GM21737 (cell line): ENCODE measurements around the gene PHYKPL.
"Not testable (repeated sequence)": the region's sequence is repeated elsewhere in the genome, so short reads cannot be mapped to it uniquely, and the experiment has no call there.

Experiments
- ATAC-seq: cut with Tn5 transposase; IDR thresholded peaks from one replicate; pipeline ENCODE4 v1.9.1; 2021; ENCODE audit warnings: mild to moderate bottlenecking, moderate library complexity; ENCODE audit not compliant: unreplicated experiment

PHYKPL gene

GRCh38 chr5:178208540-178209227, 23.9 kb downstream of the PHYKPL start:
- ATAC-seq, result no peak

DNA sequence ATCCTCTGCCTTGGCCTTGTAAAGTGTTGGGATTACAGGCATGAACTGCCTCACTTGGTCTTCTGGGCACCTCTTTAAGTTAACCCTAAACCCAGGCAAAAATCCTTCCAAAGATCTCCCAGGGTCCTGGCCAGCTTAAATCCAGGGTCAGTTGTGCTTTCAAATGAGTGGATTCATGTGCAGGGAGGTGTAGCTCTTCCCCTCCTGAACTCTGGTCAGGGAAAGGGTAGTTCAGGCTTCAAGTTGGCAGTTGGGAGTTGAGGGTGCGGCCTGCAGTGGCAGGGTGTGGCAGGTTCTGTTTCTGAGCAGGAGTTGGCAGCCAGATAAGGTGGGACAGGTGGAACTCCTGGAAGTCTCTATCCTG, 24.7 kb downstream of the PHYKPL start:
- ATAC-seq, result no peak

- ATAC-seq, result no peak
Observed at GRCh38 chr5:178207183-178207916, 25.3 kb downstream of the PHYKPL start.

- ATAC-seq, result no peak
Observed at GRCh38 chr5:178206166-178207101, 26.2 kb downstream of the PHYKPL start.

DNA sequence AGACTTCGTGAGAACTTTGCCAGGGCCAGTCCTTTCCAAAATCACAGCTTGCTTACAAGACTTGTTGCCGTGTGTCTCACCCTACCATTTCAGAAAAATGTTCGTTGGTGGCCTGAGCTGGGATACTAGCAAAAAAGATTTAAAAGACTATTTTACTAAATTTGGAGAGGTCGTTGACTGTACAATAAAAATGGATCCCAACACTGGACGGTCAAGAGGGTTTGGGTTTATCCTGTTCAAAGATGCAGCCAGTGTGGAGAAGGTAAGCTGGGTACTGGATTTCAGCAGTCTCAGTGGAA, 26.9 kb downstream of the PHYKPL start:
- no peak for ATAC-seq

GRCh38 chr5:178204935-178205748, 27.5 kb downstream of the PHYKPL start:
- ATAC-seq, result peak; percentile 53

DNA sequence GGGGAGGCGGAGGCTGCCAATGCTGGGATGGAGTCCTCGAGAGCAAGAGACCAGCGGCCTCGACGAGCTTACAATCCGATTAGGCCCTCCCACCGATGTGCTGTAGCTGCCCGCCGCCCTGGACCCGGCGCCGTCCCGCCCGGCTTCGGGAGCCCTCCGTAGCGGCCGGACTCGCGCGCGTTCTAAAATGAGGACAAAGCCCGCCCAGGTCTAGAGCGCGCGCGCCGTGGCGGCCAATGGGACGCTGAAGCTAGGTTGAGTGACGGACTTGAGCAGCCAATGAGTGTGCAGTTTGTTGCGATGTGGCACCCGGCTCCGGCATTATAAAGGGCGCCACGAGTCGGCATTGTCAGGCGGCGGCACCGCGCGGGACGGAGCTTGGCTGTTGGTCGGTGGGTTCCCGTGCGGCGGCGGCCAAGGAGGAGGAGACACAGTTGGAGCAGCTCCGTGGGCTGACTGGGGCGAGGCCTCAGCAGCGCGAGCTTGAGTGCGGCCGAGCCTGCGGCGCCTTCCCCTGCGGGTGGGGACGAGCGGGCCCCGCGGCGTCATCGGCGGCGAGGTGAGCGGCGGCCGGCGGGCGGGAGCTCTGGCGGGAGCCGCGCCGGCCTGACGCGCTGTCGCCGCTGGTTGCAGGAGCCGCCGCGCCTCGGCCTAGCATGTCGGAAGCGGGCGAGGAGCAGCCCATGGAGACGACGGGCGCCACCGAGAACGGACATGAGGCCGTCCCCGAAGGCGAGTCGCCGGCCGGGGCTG, 28.2 kb downstream of the PHYKPL start, which contains the start of gene HNRNPAB:
TSS of gene HNRNPAB (plus strand) at position 352 of the 753 bp plus-strand sequence. CDS start at position 657, 305 bp downstream.
- peak; percentile 82 for ATAC-seq

- ATAC-seq, result no peak
Observed at GRCh38 chr5:178203670-178204181, 28.9 kb downstream of the PHYKPL start.

GRCh38 chr5:178202541-178202940, 30.1 kb downstream of the PHYKPL start:
- no peak for ATAC-seq

- no peak for ATAC-seq
Observed at GRCh38 chr5:178201927-178202235, 30.7 kb downstream of the PHYKPL start.

DNA sequence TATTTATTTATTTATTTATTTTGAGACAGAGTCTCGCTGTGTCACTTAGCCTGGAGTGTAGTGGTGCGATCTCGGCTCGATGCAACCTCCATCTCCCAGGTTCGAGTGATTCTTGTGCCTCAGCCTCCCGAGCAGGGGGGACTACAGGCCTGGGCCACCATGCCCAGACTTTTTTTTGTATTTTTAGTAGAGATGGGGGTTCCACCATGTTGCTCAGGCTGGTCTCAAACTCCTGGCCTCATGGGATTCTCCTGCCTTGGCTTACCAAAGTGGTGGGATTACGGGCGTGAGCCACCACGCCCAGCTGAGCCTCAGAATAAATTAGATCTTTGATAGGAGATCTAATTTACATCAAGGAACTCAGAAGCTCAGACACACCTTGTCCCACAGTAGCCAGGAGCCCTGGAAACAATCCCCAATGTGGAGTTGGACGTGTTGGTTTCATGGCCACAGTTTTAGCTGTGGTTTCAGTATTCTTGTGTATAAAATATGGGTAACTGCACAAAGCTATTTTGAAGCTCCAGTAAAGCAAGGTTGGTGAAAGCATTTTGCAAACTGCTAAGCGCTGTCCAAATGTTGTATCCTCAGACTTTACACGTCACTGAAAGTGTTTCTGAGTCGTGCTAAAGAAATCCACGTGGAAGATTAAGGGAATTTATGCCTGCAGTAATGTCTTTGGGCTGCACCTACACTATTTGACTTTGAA, 31.2 kb downstream of the PHYKPL start:
- ATAC-seq, result no peak

- ATAC-seq, result no peak
Observed at GRCh38 chr5:178199581-178200434, 32.8 kb downstream of the PHYKPL start.

DNA sequence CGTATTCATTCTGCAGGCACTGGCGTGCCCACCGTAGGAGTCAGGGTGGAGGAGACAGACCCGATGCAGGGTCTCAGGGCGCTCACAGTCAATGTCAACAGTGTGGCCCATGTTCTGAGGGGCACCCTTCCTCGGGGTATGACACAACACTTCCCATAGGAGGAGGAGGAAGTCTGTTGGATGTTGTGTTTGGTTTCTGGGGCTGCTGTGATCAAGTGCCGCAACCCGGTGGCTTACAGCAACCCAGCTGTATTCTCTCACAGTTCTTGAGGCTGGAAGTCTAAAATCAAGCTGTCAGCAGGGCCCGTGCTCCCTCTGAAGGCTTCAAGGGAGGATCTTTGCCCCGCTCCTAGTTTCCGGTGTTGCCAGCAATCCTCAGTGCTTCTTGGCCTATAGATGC, 33.9 kb downstream of the PHYKPL start:
- ATAC-seq, result no peak

GRCh38 chr5:178198151-178198550, 34.5 kb downstream of the PHYKPL start:
- ATAC-seq, result not testable (repeated sequence)

DNA sequence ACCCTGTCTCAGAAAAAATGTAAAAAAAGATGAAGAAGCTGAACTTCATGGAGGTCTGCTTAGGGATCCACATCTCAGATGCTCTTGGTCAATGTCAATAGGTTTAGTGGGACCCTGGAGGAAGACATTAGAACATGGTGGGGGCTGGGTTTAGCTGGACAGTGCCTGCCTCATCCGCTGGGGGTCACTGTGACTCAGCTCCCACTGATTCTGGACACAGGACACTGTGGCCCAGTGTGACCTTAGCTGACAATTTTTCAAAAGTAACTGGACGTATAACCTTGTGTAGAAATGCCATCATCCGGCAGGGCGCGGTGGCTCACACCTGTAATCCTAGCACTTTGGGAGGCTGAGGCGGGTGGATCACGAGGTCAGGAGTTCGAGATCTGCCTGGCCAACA, 35.6 kb downstream of the PHYKPL start:
- ATAC-seq, result no peak

DNA sequence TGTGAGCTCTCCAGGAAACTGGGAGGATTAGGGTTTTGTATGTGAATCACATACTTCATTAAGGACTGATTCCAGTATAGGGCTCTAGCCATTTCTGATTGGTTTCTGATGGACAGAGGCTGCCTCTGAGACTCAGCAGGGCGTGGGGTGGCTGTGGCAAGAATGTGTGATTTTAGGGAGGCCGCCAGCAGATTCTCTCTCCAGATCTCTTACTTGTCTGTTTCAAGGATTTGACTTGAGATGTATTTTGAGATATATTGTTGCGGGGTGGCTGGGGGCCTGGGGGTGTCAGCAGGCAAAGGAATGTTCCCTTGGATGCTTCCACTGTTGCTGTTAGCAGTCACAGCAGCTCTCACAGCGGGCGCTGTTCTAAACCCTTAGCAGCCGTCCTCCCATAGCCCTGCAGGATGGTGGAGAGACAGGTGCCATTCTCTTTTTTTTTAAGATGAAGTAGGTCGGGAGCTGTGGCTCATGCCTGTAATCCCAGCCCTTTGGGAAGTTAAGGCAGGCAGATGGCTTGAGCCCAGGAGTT, 36.3 kb downstream of the PHYKPL start:
- ATAC-seq, result no peak

GRCh38 chr5:178194026-178194425, 38.6 kb downstream of the PHYKPL start:
- no peak for ATAC-seq

DNA sequence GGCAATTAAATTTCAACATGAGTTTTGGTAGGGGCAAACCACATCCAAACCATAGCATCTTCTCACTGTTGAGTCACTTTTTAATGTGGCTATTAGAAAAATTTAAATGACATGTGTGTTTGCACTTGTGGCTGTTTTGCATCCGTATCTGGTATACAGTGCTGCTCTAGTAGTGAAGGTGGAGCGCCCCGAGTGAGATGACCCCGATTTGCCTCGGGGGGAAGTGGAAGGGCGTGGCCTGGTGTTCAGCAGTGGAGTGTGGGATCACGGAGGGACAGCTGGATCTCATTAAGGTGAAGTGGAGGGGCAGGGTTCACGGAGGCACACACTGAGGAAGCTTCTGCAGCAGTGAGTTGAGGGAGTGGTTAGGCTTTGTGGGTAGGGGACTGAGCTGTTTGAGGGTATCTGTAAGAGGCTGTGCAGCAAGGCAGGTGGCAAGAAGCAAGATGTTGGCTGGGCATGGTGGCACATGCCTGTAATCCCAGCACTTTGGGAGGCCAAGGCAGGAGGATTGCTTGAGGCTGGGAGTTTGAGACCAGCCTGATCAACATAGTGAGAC, 39.3 kb downstream of the PHYKPL start:
- ATAC-seq, result no peak
